ENCODE data around the gene GALNS.

Gene GALNS

GRCh38 chr16:88856828-88857727 is at the start of gene GALNS, which contains the start of gene TRAPPC2L:
Gene GALNS (minus strand): TSS chr16:88856947. CDS start chr16:88856877, 70 bp downstream.
Gene TRAPPC2L (plus strand): TSS chr16:88857127. CDS start chr16:88857151, 24 bp downstream.
- in situ Hi-C loops (cut with HindIII; ENCODE audit: low sequenced_read_pairs) = loop anchor here (25.0 kb wide), 1 partner anchor 95 kb away; no protein-coding TSS in a partner anchor
- peak; percentile 84 for DNase-seq (ENCODE audit: low read depth)
- H3K4me3 ChIP-seq (ENCODE audit: low read depth, low read length) = peak within 1 kb of the TSS; percentile 80
- TF ChIP-seq CTCF (IDR thresholded peaks at IDR 0.05; ENCODE audit: low read depth, low read length, missing control alignments) = no peak

- no peak for DNase-seq (ENCODE audit: low read depth)
- in situ Hi-C loops (cut with HindIII; ENCODE audit: low sequenced_read_pairs) = no loop called here
- H3K4me3 ChIP-seq (ENCODE audit: low read depth, low read length) = no peak overlapping the region
- no peak for TF ChIP-seq CTCF (IDR thresholded peaks at IDR 0.05; ENCODE audit: low read depth, low read length, missing control alignments)
Measured at GRCh38 chr16:88906020-88906419, 49.3 kb upstream of the GALNS start.

GRCh38 chr16:88905563-88905962 is 48.8 kb upstream of the GALNS start:
- no peak for DNase-seq (ENCODE audit: low read depth)
- H3K4me3 ChIP-seq (ENCODE audit: low read depth, low read length) = no peak overlapping the region
- no peak for TF ChIP-seq CTCF (IDR thresholded peaks at IDR 0.05; ENCODE audit: low read depth, low read length, missing control alignments)
- in situ Hi-C loops (cut with HindIII; ENCODE audit: low sequenced_read_pairs) = no loop called here

- H3K4me3 ChIP-seq (ENCODE audit: low read depth, low read length) = no peak overlapping the region
- in situ Hi-C loops (cut with HindIII; ENCODE audit: low sequenced_read_pairs) = no loop called here
- no peak for DNase-seq (ENCODE audit: low read depth)
- no peak for TF ChIP-seq CTCF (IDR thresholded peaks at IDR 0.05; ENCODE audit: low read depth, low read length, missing control alignments)
Measured at GRCh38 chr16:88904676-88905365, 48.1 kb upstream of the GALNS start.

GRCh38 chr16:88903267-88903666 is 46.5 kb upstream of the GALNS start:
- no peak for DNase-seq (ENCODE audit: low read depth)
- in situ Hi-C loops (cut with HindIII; ENCODE audit: low sequenced_read_pairs) = no loop called here
- TF ChIP-seq CTCF (IDR thresholded peaks at IDR 0.05; ENCODE audit: low read depth, low read length, missing control alignments) = no peak
- no peak overlapping the region for H3K4me3 ChIP-seq (ENCODE audit: low read depth, low read length)

GRCh38 chr16:88902744-88903143 is 46.0 kb upstream of the GALNS start:
- TF ChIP-seq CTCF (IDR thresholded peaks at IDR 0.05; ENCODE audit: low read depth, low read length, missing control alignments) = no peak

More at GRCh38 chr16:88902744-88903143, 46.0 kb upstream of the GALNS start:
- H3K4me3 ChIP-seq (ENCODE audit: low read depth, low read length) = no peak overlapping the region
- DNase-seq (ENCODE audit: low read depth) = no peak
- in situ Hi-C loops (cut with HindIII; ENCODE audit: low sequenced_read_pairs) = no loop called here
